Testis (tissue), 3 donors: ENCODE data around the gene MSRB1. TPM values are rescaled to one million over a fixed set of nuclear protein-coding genes. Genes with fewer than 3 reads are reported as not detected.

ENCODE experiments used
- DNase-seq: peaks from one replicate; pipeline ENCODE4 v3.0.0-alpha.2; 2019
- H3K27ac ChIP-seq, 2 donors: fragments of 200-600 bp; sonication (generic); one replicate each; pipeline ENCODE4 v1.5.1; 2019
- H3K27me3 ChIP-seq: fragments of 200-600 bp; sonication (generic); one replicate; pipeline ENCODE4 v1.5.1; 2019
- H3K36me3 ChIP-seq: fragments of 200-600 bp; sonication (generic); one replicate; pipeline ENCODE4 v1.5.1; 2017; ENCODE audit warnings: low read depth; ENCODE audit errors: missing control alignments
- H3K4me1 ChIP-seq: fragments of 200-600 bp; sonication (generic); one replicate; pipeline ENCODE4 v1.5.1; 2019
- H3K4me3 ChIP-seq, 2 donors: fragments of 200-600 bp; sonication (generic); one replicate each; pipeline ENCODE4 v1.5.1; 2017 to 2019
- H3K9me3 ChIP-seq: fragments of 200-600 bp; sonication (generic); one replicate; pipeline ENCODE4 v1.5.1; 2017
- CTCF ChIP-seq, 3 experiments: fragments of 450-650 bp in 2 of 3; fragments of 200-600 bp in 1 of 3; sonication (generic) in 1 of 3; IDR thresholded peaks; one replicate each; pipeline ENCODE4 v1.5.1; 2016 to 2019; ENCODE audit warnings: antibody characterized with exemption in 3 of 3, mild to moderate bottlenecking in 2 of 3, moderate library complexity in 1 of 3
- POLR2A ChIP-seq: fragments of 450-650 bp; IDR thresholded peaks from one replicate; pipeline ENCODE4 v1.6.1; 2017; ENCODE audit warnings: antibody characterized with exemption, mild to moderate bottlenecking, moderate library complexity
- WGBS, 2 donors: methylation state at CpG; one replicate each; pipeline ENCODE4 v1.1.5; 2018; 5-methylcytosine and 5-hydroxymethylcytosine counted together
- intact Hi-C: fragments of 100-400 bp; cut with DNase I; formaldehyde crosslinking; loops from one replicate; pipeline ENCODE4 v1.15.1; 2023; ENCODE audit warnings: low total_unique reads
- polyA plus RNA-seq: library from polyadenylated mRNA; stranded (reverse); fragments of 350-450 nt; fragmentation: Illumina TruSeq; extraction: RNeasy Lipid Tissue Mini Kit (QIAGEN cat#74804); gene quantifications from one replicate; pipeline ENCODE4 v1.2.3, GENCODE V29; 2014; ENCODE audit warnings: low read depth, low replicate concordance; ENCODE audit not compliant: insufficient read depth
- total RNA-seq, 2 donors: library from RNA; depleted of rRNA; stranded (reverse); fragments of >200 nt; gene quantifications; one replicate each; pipeline ENCODE4 v1.2.3, GENCODE V29; 2016

The MSRB1 gene
- total and polyA plus RNA-seq, 3 donors from 2014 or later, result 17.5 to 35.2 (median 19.8) TPM

- DNase-seq, result peak; percentile 73
- no peak for TF ChIP-seq POLR2A
These were observed 36.5 kb upstream of the MSRB1 start for GRCh38 chr16:1979271-1980029.

GRCh38 chr16:1978476-1979120 is 35.6 kb upstream of the MSRB1 start:
- H3K36me3 ChIP-seq, result no peaks in the 10 kb centered on the region
- no peaks in the 10 kb centered on the region for H3K27me3 ChIP-seq
- 69% methylated on average over 16 to 37 of the region's 37 CpGs for WGBS, 2 donors
- intact Hi-C loops, result no loop called here
- TF ChIP-seq POLR2A (no peak), CTCF (IDR thresholded peaks at IDR 0.05) (no peak)
- no peaks in the 10 kb centered on the region for H3K9me3 ChIP-seq
- peak overlapping the region; percentile 4 to 49 for H3K4me3 ChIP-seq
- no peak overlapping the region for H3K27ac ChIP-seq
- H3K4me1 ChIP-seq, result peaks cover 5% of the 10 kb centered on the region
- no peak for DNase-seq

More at GRCh38 chr16:1979271-1980029, 36.5 kb upstream of the MSRB1 start:
- intact Hi-C loops, result no loop called here
- H3K4me3 ChIP-seq, result peak overlapping the region; percentile 4 to 49
- no peaks in the 10 kb centered on the region for H3K36me3 ChIP-seq
- WGBS, 2 donors, result 43% methylated on average over 57 of the region's 70 CpGs; no CpG with 5 or more reads in 1 of the 2 donors
- peaks cover 5% of the 10 kb centered on the region for H3K4me1 ChIP-seq
- no peaks in the 10 kb centered on the region for H3K9me3 ChIP-seq
- no peaks in the 10 kb centered on the region for H3K27me3 ChIP-seq
- no peak overlapping the region for H3K27ac ChIP-seq

GRCh38 chr16:1977875-1978268 is 34.9 kb upstream of the MSRB1 start:
- H3K4me1 ChIP-seq, result peaks cover 3% of the 10 kb centered on the region
- no peaks in the 10 kb centered on the region for H3K27me3 ChIP-seq
- TF ChIP-seq POLR2A (no peak), CTCF (IDR thresholded peaks at IDR 0.05) (no peak)
- WGBS, 2 donors, result 94% methylated on average over 15 of the region's 18 CpGs; no CpG with 5 or more reads in 1 of the 2 donors
- DNase-seq, result no peak
- no peak overlapping the region for H3K27ac ChIP-seq
- H3K36me3 ChIP-seq, result no peaks in the 10 kb centered on the region
- H3K4me3 ChIP-seq, result no peak overlapping the region
- intact Hi-C loops, result no loop called here
- H3K9me3 ChIP-seq, result no peaks in the 10 kb centered on the region

GRCh38 chr16:1976951-1977874 is 34.2 kb upstream of the MSRB1 start:
- 92 to 100% methylated on average over 3 to 33 of the region's 33 CpGs for whole genome bisulfite sequencing, 2 donors
- H3K36me3 ChIP-seq, result no peaks in the 10 kb centered on the region
- H3K4me3 ChIP-seq, result no peak overlapping the region
- no peak for DNase-seq
- TF ChIP-seq POLR2A (no peak), CTCF (IDR thresholded peaks at IDR 0.05) (no peak)
- H3K9me3 ChIP-seq, result no peaks in the 10 kb centered on the region
- peaks cover 7% of the 10 kb centered on the region for H3K4me1 ChIP-seq
- intact Hi-C loops, result no loop called here
- H3K27me3 ChIP-seq, result no peaks in the 10 kb centered on the region
- H3K27ac ChIP-seq, result no peak overlapping the region

- H3K9me3 ChIP-seq, result no peaks in the 10 kb centered on the region
- H3K4me3 ChIP-seq, result no peak overlapping the region
- intact Hi-C loops, result no loop called here
- 93% methylated on average over 8 of the region's 8 CpGs; no CpG with 5 or more reads in 1 of the 2 donors for WGBS, 2 donors
- no peak overlapping the region for H3K27ac ChIP-seq
- TF ChIP-seq CTCF (IDR thresholded peaks at IDR 0.05), result no peak
- no peak for TF ChIP-seq POLR2A
- no peaks in the 10 kb centered on the region for H3K27me3 ChIP-seq
- H3K4me1 ChIP-seq, result peaks cover 9% of the 10 kb centered on the region
- DNase-seq, result no peak
- H3K36me3 ChIP-seq, result no peaks in the 10 kb centered on the region
These were observed 33.2 kb upstream of the MSRB1 start for GRCh38 chr16:1976216-1976520.
